NAMALWA (cell line): ENCODE results near the gene MBD1.
"Not testable (repeated sequence)": the region's sequence is repeated elsewhere in the genome, so short reads cannot be mapped to it uniquely, and the experiment has no call there.

ENCODE experiments used
- DNase-seq: peaks from one replicate; pipeline ENCODE4 v3.0.0-alpha.2; 2015; ENCODE audit warnings: low spot score

MBD1 gene

GRCh38 chr18:50293039-50293438 lies 11.7 kb upstream of the MBD1 start:
- no peak for DNase-seq

GRCh38 chr18:50289108-50289443 lies 7.8 kb upstream of the MBD1 start:
- no peak for DNase-seq

DNA sequence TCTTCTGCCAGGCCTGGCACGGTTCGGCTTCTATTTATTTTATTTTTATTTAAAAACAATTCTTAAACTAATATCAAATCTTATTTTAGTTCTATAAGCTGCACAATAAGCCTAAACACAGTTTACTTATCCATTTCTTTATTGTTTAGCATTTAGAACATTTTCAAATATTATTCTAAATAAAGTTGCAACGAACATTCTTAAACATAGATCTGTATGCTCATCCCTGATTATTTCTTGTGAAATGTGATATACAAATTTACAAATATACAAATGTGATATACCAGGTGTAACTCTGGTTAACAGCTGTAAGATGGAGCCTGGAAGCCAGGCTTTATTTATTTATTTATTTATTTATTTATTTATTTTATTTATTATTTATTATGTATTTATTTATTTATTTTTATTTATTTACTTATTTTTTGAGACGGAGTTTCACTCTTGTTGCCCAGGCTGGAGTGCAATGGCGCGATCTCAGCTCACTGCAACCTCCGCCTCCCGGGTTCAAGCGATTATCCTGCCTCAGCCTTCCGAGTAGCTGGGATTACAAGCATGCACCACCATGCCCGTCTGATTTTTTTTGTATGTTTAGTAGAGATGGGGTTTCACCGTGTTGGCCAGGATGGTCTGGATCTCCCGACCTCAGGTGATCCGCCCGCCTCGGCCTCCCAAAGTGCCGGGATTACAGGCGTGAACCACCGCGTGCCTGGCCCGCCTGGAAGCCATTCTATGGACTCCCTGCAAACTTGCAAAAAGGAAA lies 7.2 kb upstream of the MBD1 start:
- DNase-seq = not testable (repeated sequence)

- peak; percentile 100 for DNase-seq
Measured at GRCh38 chr18:50287441-50288347, 6.4 kb upstream of the MBD1 start, which contains the start of gene CXXC1. CXXC1 (minus strand) TSS chr18:50287692; CDS start chr18:50287589, 103 bp downstream.

DNA sequence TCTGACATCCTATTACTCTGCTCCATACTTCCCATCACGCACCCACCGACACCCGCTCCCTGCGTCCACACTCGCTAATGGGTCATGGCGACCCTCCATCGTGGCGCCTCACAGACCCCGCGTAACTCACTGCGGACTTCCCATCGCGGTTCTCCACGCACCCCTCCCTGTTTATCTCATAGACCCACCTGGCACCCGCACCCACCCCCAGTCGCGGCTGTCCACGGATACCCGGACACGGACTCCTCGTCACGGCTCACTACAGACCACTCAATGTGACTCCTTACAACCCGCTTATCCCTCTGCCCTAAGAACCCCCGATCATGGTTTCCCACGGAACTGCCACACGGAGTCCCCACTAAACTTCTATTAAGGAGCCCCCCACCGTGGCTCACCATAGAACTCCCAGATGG lies 5.7 kb upstream of the MBD1 start:
- no peak for DNase-seq

- peak; percentile 73 for DNase-seq
Measured at GRCh38 chr18:50286391-50287027, 5.2 kb upstream of the MBD1 start.

DNA sequence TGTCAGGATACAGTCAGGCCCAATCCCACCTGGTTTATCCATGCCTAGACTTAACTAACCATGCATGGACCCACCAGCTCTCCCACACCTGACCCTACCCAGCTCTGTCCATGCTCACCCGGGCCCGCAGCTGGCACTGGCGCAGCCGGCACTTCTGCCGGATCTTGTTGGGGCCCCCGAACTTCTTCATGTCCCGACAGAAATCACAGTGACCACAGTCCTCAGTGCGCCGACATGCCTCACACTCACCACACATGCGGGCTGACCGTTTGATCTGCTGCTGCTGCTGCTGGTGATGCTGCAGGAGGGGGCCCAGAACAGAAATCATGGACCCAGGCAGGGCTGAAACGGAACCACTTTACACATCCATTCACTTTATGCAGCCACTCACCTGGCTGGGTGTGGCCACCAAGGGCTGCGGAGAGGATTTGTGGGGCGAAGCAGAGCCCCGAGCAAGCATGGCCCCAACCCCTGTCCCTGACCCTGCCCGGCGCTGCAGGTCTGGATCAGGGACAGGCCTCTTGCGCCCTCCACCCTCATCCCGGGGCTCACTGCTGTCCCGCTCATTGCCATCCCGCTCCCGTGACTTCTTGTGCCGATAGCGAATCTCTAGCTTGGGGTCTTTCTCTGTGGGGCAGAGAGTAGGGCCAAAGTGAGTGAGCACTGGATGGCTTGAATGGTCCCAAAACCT lies 4.5 kb upstream of the MBD1 start:
- DNase-seq = no peak

GRCh38 chr18:50285071-50285470 lies 3.7 kb upstream of the MBD1 start:
- DNase-seq = no peak

DNA sequence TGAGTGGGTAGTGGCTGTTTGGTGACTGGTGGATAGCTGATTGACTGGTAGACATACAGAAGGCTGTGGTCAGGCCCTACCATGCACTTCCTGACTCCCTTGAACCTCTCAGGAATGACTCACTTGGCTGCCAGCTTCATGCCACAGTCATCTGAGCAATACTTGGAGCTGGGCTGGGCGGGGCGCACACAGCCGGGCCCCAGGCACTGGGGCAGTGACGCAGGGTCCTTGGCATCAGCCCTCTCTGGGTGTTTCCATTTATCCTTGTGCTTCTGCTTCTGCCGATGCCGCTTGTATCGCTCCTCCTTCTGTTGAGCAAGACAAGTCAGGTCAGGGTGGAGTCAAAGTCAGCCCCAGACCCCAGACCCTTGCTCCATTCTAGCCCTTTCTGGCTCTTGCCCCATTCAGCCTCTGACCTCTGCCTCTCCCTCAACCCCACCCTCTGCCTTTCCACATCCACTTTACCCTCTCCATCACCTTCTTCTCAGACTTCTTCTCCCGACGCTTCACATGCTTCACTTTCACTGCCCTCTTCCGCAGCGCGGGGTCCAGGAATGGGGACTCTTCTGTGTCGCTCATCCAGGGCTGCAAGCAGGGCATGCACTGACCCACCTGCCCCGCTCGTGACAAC lies 3.0 kb upstream of the MBD1 start:
- DNase-seq = no peak

- no peak for DNase-seq
Measured at GRCh38 chr18:50283469-50284209, 2.3 kb upstream of the MBD1 start.

DNA sequence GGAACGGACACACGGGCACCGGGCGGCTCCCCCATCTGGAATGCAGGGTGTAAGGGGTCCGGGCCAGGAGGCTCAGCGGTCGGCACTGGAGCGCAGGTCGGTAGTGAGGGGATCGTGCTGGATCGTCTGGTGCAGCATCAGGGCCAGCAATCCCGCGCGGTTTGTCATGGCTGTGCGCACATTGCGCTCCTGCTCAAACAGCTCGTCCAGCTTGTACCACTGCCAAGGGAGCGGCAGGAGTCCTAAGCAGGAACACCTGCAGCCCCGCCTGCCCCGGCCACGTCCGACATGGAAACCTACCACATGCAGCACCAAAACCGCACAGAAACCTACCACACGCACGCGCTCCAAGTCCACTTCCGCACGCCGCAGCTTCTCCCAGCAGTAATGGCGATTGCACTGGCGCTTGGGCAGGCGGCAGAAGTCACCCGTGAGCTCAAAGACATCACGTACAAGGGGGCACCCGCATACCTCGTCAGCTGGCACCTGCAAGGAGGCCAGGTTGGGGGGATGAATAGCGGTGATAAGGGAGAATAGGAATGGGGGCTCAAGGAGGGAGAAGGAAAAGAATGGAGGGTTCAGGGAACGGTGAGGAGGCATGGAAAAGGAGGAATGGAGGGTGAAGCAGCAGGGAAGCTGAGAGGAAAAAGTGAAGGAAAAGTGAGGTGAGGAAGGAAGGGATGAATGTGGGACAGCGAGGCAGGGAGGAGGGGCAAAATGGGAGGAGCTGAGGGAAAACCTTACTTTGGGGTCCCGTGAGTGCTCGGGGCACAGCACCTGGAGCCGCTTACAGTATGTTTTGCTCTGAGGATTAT lies 1.4 kb upstream of the MBD1 start:
- no peak for DNase-seq

- DNase-seq = no peak
Measured at GRCh38 chr18:50281972-50282520, 723 bp upstream of the MBD1 start.

GRCh38 chr18:50280707-50281294 lies 522 bp downstream of the MBD1 start:
- DNase-seq = no peak

GRCh38 chr18:50279752-50280151 lies 1.6 kb downstream of the MBD1 start:
- no peak for DNase-seq

DNA sequence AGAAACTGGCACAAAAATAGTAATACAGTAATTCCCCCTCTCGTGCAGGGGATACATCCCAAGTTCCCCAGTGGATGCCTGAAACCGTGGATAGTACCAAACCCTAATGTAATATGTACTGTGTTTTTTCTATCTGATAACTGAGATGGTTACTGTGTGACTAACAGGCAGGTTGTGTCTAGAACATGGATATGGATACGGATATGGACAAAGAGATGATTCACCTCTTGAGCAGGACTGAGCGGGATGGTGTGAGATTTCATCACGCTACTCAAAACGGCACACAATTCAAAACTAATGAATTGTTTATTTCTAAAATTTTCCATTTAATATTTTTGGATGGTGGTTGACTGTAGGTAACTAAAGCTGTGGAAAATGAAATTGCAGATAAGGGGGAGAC lies 3.4 kb downstream of the MBD1 start:
- no peak for DNase-seq

GRCh38 chr18:50276452-50276851 lies 4.9 kb downstream of the MBD1 start:
- no peak for DNase-seq

DNA sequence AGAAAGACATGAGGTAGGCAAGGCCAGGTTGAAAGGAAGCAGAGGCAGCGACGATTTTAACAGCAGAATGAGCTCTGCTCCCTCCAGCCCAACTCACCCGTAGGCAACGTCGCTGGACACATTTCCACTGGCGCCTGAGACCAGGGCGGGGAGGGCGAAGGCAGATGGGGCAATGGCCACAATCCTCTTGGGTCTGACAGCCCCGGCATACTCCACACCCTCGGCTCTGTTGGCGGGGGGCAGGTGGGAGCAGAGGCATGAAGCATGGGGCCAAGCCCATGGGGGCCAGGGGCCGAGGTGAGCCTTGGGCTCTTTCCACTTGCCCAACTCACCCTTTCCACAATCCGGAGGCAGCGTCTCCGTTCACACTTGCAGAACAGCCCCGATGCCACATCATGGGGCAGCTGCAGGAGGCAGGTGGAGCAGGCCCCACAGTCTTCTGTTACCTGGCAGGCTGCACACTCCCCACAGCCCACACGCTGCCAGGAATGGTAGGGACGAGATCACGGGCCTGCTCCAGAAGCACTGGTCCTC lies 5.8 kb downstream of the MBD1 start:
- no peak for DNase-seq

DNA sequence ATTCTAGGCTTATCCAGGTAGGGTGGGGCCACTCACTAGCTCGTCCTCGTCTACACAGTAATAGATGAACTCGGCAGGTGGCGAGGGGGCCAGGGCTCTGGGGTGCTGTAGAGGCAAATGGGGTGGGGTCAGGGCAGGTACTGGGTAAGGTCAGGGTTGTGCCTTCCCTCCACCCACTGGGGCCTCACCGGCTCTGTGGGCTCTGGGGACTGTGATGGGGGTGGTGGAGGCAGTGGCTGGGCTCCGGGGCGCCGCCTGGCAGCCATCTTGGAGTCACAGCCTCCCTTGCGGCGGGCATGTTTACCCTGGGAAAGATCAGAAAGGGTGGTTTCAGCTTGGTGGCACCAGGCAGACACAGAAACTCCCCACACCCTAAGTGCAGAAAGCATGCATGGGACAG lies 6.4 kb downstream of the MBD1 start:
- DNase-seq = no peak

GRCh38 chr18:50274044-50274442 lies 7.3 kb downstream of the MBD1 start:
- DNase-seq = no peak
